ENCODE data around the gene MOSMO. TPM values are rescaled to one million over a fixed set of nuclear protein-coding genes. Genes with fewer than 3 reads are reported as not detected.
A peak's percentile ranks its signal among the peaks of the same experiment; 100 is the strongest.
"Not testable (repeated sequence)": the region's sequence is repeated elsewhere in the genome, so short reads cannot be mapped to it uniquely, and the experiment has no call there.

The MOSMO gene
- total RNA-seq, 1 donor, result 26.5 TPM

- no peak overlapping the region for H3K4me3 ChIP-seq (ENCODE audit: low read depth, low read length)
- DNase-seq (ENCODE audit: low read depth), result no peak
- no peak for TF ChIP-seq CTCF (IDR thresholded peaks at IDR 0.05; ENCODE audit: insufficient read depth, low read length)
Measured at GRCh38 chr16:22093996-22094395, 86.1 kb downstream of the MOSMO start.

GRCh38 chr16:22098405-22099255 lies 90.7 kb downstream of the MOSMO start:
- TF ChIP-seq CTCF (IDR thresholded peaks at IDR 0.05; ENCODE audit: insufficient read depth, low read length), result peak; percentile 62
- peak overlapping the region; percentile 38 for H3K4me3 ChIP-seq (ENCODE audit: low read depth, low read length)
- DNase-seq (ENCODE audit: low read depth), result peak; percentile 55

GRCh38 chr16:22099256-22099975 lies 91.5 kb downstream of the MOSMO start:
- no peak for DNase-seq (ENCODE audit: low read depth)
- no peak overlapping the region for H3K4me3 ChIP-seq (ENCODE audit: low read depth, low read length)
- TF ChIP-seq CTCF (IDR thresholded peaks at IDR 0.05; ENCODE audit: insufficient read depth, low read length), result no peak

- H3K4me3 ChIP-seq (ENCODE audit: low read depth, low read length), result no peak overlapping the region
- DNase-seq (ENCODE audit: low read depth), result no peak
- TF ChIP-seq CTCF (IDR thresholded peaks at IDR 0.05; ENCODE audit: insufficient read depth, low read length), result no peak
Measured at GRCh38 chr16:22103441-22103840, 95.5 kb downstream of the MOSMO start.

- no peak for DNase-seq (ENCODE audit: low read depth)
Measured at GRCh38 chr16:22109258-22109898, 101.5 kb downstream of the MOSMO start.

GRCh38 chr16:22111629-22112028 lies 103.7 kb downstream of the MOSMO start:
- not testable (repeated sequence) for DNase-seq (ENCODE audit: low read depth); H3K4me3 ChIP-seq (ENCODE audit: low read depth, low read length)

More at GRCh38 chr16:22109258-22109898, 101.5 kb downstream of the MOSMO start:
- TF ChIP-seq CTCF (IDR thresholded peaks at IDR 0.05; ENCODE audit: insufficient read depth, low read length), result no peak
- H3K4me3 ChIP-seq (ENCODE audit: low read depth, low read length), result no peak overlapping the region

Data from fibroblast of the aortic adventitia (primary cell).